ENCODE measurements around the gene CADM1. TPM values are rescaled to one million over a fixed set of nuclear protein-coding genes. Genes with fewer than 3 reads are reported as not detected.

CADM1 gene
- total and polyA plus RNA-seq, 9 donors: 6.6 to 61.2 (median 17.2) TPM

DNA sequence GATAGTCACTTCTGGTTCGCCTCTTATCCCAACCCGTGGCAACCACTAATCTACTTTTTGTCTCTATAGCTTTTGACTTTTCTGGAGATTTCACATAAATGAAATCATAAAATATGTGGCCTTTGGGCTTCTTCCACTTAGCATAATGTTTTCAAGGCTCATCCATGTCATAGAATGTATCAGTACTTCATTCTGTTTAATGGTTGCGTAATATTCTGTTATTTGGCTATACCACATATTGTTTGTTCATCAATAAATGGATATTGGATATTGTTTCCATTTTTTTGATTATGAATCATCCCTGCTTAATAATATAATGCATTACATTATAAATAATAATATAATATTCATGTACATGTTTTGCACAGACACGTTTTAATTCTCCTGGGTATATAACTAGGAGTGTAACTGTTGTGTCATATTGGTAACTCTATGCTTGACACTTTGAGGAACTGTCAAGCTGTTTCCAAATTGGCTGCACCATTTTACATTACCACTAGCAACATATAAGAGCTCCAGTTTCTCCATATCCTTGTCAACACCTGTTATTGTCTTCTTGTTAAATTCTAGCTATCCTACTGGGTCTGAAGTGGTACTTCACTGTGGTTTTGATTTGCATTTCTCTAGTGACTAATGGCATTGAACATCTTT, 181.5 kb downstream of the CADM1 start:
- H3K4me3 ChIP-seq: no peak overlapping the region
- H3K9me3 ChIP-seq: no peaks in the 10 kb centered on the region
- no peaks in the 10 kb centered on the region for H3K27me3 ChIP-seq
- 90 to 96% (median 95%) methylated on average over 4 of the region's 4 CpGs for WGBS, 3 donors
- no peaks in the 10 kb centered on the region for H3K4me1 ChIP-seq (ENCODE audit: insufficient read depth)
- intact Hi-C loops (cut with DNase I): loop anchor here in 3 of 4 donors (5.0 to 10.0 kb wide), 2 partner anchors 952 to 960 kb away; no protein-coding TSS in a partner anchor
- TF ChIP-seq, protein P1, sequence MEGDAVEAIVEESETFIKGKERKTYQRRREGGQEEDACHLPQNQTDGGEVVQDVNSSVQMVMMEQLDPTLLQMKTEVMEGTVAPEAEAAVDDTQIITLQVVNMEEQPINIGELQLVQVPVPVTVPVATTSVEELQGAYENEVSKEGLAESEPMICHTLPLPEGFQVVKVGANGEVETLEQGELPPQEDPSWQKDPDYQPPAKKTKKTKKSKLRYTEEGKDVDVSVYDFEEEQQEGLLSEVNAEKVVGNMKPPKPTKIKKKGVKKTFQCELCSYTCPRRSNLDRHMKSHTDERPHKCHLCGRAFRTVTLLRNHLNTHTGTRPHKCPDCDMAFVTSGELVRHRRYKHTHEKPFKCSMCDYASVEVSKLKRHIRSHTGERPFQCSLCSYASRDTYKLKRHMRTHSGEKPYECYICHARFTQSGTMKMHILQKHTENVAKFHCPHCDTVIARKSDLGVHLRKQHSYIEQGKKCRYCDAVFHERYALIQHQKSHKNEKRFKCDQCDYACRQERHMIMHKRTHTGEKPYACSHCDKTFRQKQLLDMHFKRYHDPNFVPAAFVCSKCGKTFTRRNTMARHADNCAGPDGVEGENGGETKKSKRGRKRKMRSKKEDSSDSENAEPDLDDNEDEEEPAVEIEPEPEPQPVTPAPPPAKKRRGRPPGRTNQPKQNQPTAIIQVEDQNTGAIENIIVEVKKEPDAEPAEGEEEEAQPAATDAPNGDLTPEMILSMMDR (IDR thresholded peaks at IDR 0.05): no peak
- TF ChIP-seq EP300 (IDR thresholded peaks at IDR 0.05): no peak
- TF ChIP-seq POLR2A (IDR thresholded peaks at IDR 0.05): no peak
- DNase-seq: no peak
- H3K36me3 ChIP-seq: no peaks in the 10 kb centered on the region
- no peak overlapping the region for H3K27ac ChIP-seq

DNA sequence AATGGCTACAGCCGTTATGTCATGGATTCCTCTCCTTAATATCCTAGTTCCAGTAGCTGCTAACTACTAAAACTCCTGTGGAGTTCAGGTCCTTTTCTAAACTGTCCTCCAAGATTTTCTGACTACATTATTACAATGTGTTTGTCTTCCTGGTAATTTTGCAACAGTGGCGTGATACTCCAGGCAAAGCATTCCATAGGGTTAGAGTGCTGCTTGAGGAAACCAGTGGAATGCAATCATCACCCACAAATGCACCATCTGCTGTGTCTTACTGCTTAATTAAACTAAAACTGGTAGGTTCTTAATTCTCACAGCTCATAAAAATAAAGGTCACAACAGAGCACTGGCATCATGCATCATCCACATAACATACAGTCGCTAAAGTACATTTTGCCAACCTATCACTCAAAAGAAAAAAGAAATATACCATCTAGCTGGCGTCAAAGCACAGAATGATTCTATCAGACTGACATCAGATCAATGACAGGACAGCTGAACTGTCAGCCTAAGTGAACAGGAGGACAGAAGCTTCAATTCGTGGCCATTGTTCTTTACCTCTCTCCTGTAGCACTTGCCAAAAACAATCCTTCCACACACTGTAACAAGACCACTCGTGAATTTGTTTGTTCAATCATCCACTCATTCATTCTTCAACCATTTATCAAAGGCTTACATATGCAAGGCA, 182.5 kb downstream of the CADM1 start:
- H3K4me3 ChIP-seq: no peak overlapping the region
- H3K27me3 ChIP-seq: no peaks in the 10 kb centered on the region
- TF ChIP-seq, protein P1 (IDR thresholded peaks at IDR 0.05): no peak
- TF ChIP-seq POLR2A (IDR thresholded peaks at IDR 0.05) (no peak), EP300 (IDR thresholded peaks at IDR 0.05) (no peak)
- 85 to 90% (median 87%) methylated on average over 6 of the region's 6 CpGs for WGBS, 3 donors
- intact Hi-C loops (cut with DNase I): loop anchor here in 3 of 4 donors (5.0 to 10.0 kb wide), 2 partner anchors 953 to 961 kb away; no protein-coding TSS in a partner anchor
- H3K27ac ChIP-seq: no peak overlapping the region
- H3K36me3 ChIP-seq: no peaks in the 10 kb centered on the region
- DNase-seq: no peak
- H3K4me1 ChIP-seq (ENCODE audit: insufficient read depth): no peaks in the 10 kb centered on the region
- no peaks in the 10 kb centered on the region for H3K9me3 ChIP-seq

DNA sequence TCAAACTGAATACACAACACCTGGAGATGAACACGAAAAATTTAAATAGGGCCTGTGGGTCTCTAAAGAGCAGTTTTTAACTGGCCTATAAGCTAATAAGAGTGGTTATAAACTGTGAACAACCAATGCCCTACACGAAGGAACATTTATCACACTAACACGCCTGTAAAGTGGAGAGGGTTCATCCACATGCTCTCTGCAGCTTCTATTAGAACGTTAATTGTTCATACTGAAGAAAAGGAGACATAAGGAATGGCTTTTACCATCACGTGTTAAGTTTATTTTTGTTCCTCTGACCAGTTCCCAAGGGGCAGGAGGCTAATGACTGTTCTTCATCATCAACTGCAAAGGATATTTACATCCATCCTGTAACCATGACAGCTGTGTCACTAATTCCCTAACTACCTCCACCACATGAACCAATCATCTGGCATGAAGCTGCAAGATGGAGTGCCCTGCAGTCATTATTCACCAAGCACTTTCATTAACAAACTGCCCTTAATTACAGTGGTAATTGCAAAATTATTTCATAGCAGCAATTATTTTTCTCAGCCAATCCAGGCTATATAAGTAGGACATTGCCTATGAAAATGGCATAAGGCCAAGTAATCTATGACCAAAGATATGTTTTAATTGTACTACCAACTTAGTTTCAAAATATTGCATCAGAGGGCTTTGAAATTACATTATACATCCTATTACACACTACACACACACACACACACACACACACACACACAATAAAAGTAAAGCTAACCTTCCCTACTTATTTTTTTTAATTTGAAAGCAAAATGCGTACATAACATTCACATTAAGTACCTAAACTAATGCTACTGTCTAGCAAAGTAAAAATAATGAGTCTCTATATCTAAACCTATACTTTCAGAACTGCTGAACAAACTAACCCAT, 186.7 kb downstream of the CADM1 start:
- no peak for DNase-seq
- no peak overlapping the region for H3K27ac ChIP-seq
- H3K4me3 ChIP-seq: no peak overlapping the region
- no peaks in the 10 kb centered on the region for H3K27me3 ChIP-seq
- intact Hi-C loops (cut with DNase I): no loop called here
- 72 to 79% (median 73%) methylated on average over 6 of the region's 6 CpGs for WGBS, 3 donors
- TF ChIP-seq, protein P1 (IDR thresholded peaks at IDR 0.05): no peak
- TF ChIP-seq POLR2A (IDR thresholded peaks at IDR 0.05) (no peak), EP300 (IDR thresholded peaks at IDR 0.05) (no peak)
- no peaks in the 10 kb centered on the region for H3K36me3 ChIP-seq
- H3K9me3 ChIP-seq: no peaks in the 10 kb centered on the region
- no peaks in the 10 kb centered on the region for H3K4me1 ChIP-seq (ENCODE audit: insufficient read depth)

DNA sequence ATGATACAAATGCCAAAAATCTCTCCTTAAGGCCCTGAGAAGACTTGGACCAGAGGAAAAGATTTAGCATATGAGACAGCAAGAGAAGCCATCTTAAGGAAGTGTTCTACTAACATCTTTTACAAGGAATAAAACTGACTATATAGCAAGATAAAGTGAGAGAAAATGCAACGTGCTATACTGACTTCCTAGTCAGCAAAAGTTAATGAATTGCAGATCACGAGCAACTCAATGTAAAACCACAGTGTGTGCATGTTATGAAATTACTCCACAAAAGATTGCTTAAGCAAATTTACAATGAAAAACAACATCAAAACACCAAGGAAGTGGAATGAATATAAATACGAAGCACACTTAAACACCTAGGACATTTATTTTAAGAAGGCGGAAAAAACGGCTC, 187.5 kb downstream of the CADM1 start:
- no peaks in the 10 kb centered on the region for H3K36me3 ChIP-seq
- H3K4me3 ChIP-seq: no peak overlapping the region
- H3K27me3 ChIP-seq: no peaks in the 10 kb centered on the region
- intact Hi-C loops (cut with DNase I): no loop called here
- no peak overlapping the region for H3K27ac ChIP-seq
- WGBS, 3 donors: 80 to 83% (median 81%) methylated on average over 5 of the region's 5 CpGs
- no peak for DNase-seq
- no peaks in the 10 kb centered on the region for H3K9me3 ChIP-seq
- no peak for TF ChIP-seq EP300 (IDR thresholded peaks at IDR 0.05)
- TF ChIP-seq, protein P1 (IDR thresholded peaks at IDR 0.05): no peak
- TF ChIP-seq POLR2A (IDR thresholded peaks at IDR 0.05): no peak
- no peaks in the 10 kb centered on the region for H3K4me1 ChIP-seq (ENCODE audit: insufficient read depth)
